ENCODE data around the gene ORC3. TPM values are rescaled to one million over a fixed set of nuclear protein-coding genes. Genes with fewer than 3 reads are reported as not detected.

Gene ORC3
- total and polyA plus RNA-seq, 2 donors (not counting 1 experiment from before 2014, with no cell fraction given) = 16.1 to 31.2 TPM

DNA sequence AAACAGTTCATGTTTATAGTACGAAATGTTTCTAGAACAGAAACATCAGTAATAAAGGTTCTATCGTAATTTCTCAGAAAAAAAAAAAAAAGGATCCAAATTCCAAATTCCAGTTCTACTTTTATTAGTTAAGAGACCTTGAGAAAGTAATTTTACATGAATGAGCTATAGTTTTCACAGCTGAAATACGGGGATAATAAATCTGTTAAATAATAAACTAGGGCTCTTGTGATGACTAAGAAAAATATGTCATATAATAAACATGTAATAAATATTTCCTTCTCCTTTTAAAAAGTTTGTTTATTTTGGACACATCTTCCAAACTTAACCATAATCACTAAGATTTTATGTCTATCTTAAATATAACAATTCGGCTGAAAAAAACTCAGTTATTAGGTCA lies 17.9 kb upstream of the ORC3 start:
- H3K79me2 ChIP-seq (ENCODE audit: control insufficient read depth, insufficient read depth, low read length) = peaks cover 53% of the 10 kb centered on the region
- CTCF ChIA-PET = interaction anchor here (0.7 to 1.3 kb wide), 2 partner anchors 180 to 433 kb away, joined by 3 to 5 read pairs; no protein-coding TSS in a partner anchor
- Mint-ChIP-seq H3K9me3 (ENCODE audit: insufficient read depth) (peaks cover 3% of the 10 kb centered on the region), H3K4me3 (no peak overlapping the region), H3K27me3 (no peaks in the 10 kb centered on the region), H3K4me1 (peaks cover 36% of the 10 kb centered on the region), H3K27ac (no peak overlapping the region)
- H3K9ac ChIP-seq (ENCODE audit: low read length) = no peak overlapping the region
- peaks cover 0 to 5% of the 10 kb centered on the region in 2 experiments for H3K36me3 ChIP-seq (replicated peaks in 1 of 2; ENCODE audit: control extremely low read depth in 1 of 2, control insufficient read depth in 1 of 2, extremely low read depth in 1 of 2, insufficient read depth in 2 of 2, low read length in 1 of 2)
- no peak overlapping the region for H3K4me2 ChIP-seq (replicated peaks; ENCODE audit: low read depth, low read length, poor library complexity, severe bottlenecking)
- POLR2A ChIA-PET = no interaction called here
- no peak overlapping the region for H2AFZ ChIP-seq (ENCODE audit: insufficient read depth, low read depth, low read length, poor library complexity, severe bottlenecking)
- H4K20me1 ChIP-seq (ENCODE audit: control insufficient read depth, insufficient read depth, low read length, poor library complexity, severe bottlenecking) = peaks cover 61% of the 10 kb centered on the region
- ATAC-seq (ENCODE audit: low read depth) = no peak
- H3K9me3 ChIP-seq (ENCODE audit: control extremely low read depth in 1 of 3, control insufficient read depth in 2 of 3, insufficient read depth in 1 of 3, low read length in 2 of 3) = no peaks in the 10 kb centered on the region
- WGBS (ENCODE audit: insufficient coverage) = no CpG with 5 or more reads among the region's 4 CpGs
- TF ChIP-seq EZH2 (IDR thresholded peaks at IDR 0.05; ENCODE audit: borderline replicate concordance, insufficient read depth, low read depth, low read length, poor library complexity, severe bottlenecking) = no peak
- TF ChIP-seq, protein P1, sequence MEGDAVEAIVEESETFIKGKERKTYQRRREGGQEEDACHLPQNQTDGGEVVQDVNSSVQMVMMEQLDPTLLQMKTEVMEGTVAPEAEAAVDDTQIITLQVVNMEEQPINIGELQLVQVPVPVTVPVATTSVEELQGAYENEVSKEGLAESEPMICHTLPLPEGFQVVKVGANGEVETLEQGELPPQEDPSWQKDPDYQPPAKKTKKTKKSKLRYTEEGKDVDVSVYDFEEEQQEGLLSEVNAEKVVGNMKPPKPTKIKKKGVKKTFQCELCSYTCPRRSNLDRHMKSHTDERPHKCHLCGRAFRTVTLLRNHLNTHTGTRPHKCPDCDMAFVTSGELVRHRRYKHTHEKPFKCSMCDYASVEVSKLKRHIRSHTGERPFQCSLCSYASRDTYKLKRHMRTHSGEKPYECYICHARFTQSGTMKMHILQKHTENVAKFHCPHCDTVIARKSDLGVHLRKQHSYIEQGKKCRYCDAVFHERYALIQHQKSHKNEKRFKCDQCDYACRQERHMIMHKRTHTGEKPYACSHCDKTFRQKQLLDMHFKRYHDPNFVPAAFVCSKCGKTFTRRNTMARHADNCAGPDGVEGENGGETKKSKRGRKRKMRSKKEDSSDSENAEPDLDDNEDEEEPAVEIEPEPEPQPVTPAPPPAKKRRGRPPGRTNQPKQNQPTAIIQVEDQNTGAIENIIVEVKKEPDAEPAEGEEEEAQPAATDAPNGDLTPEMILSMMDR (IDR thresholded peaks at IDR 0.05) = no peak
- no peak overlapping the region for H3K4me3 ChIP-seq (ENCODE audit: control extremely low read depth in 1 of 5, extremely low read depth in 1 of 5, insufficient read depth in 1 of 5, low read depth in 2 of 5, low read length in 4 of 5)
- intact Hi-C loops (cut with micrococcal nuclease) = no loop called here
- DNase-seq = no peak
- no peak overlapping the region for H3K27ac ChIP-seq (ENCODE audit: low read length in 2 of 2)
- H3K27me3 ChIP-seq (replicated peaks in 1 of 4; ENCODE audit: control extremely low read depth in 1 of 4, control insufficient read depth in 3 of 4, insufficient read depth in 4 of 4, low read length in 3 of 4) = no peaks in the 10 kb centered on the region
- H3K4me1 ChIP-seq (ENCODE audit: control insufficient read depth in 2 of 2, insufficient read depth in 2 of 2, low read length in 2 of 2) = peaks cover 8 to 9% of the 10 kb centered on the region in 2 donors

DNA sequence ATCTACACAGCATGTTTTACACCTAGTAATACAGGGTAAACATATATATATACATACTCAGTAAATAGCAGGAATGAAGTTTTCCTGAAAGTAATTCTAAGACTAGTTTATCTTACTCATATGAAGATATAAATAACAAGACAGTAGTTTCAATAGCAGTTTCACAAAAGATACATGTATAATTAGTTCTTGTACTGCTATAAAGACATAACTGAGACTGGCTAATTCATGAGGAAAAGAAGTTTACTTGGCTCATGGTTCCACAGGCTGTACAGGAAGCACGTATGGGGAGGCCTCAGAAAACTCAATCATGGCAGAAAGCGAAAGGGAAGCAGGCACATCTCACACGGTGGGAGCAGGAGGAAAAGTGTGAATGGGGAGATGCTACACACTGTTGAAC lies 17.1 kb upstream of the ORC3 start:
- no peak overlapping the region for H3K4me3 ChIP-seq (ENCODE audit: control extremely low read depth in 1 of 5, extremely low read depth in 1 of 5, insufficient read depth in 1 of 5, low read depth in 2 of 5, low read length in 4 of 5)
- H3K9me3 ChIP-seq (ENCODE audit: control extremely low read depth in 1 of 3, control insufficient read depth in 2 of 3, insufficient read depth in 1 of 3, low read length in 2 of 3) = no peaks in the 10 kb centered on the region
- DNase-seq (no peak), ATAC-seq (ENCODE audit: low read depth) (no peak)
- no peak overlapping the region for H3K4me2 ChIP-seq (replicated peaks; ENCODE audit: low read depth, low read length, poor library complexity, severe bottlenecking)
- Mint-ChIP-seq H3K9me3 (ENCODE audit: insufficient read depth) (peaks cover 3% of the 10 kb centered on the region), H3K27me3 (no peaks in the 10 kb centered on the region), H3K4me3 (no peak overlapping the region), H3K4me1 (peaks cover 36% of the 10 kb centered on the region), H3K27ac (no peak overlapping the region)
- WGBS (ENCODE audit: insufficient coverage) = 90% methylated on average over 2 of the region's 3 CpGs
- H2AFZ ChIP-seq (ENCODE audit: insufficient read depth, low read depth, low read length, poor library complexity, severe bottlenecking) = no peak overlapping the region
- CTCF ChIA-PET = interaction anchor here (1.3 kb wide), 1 partner anchor 434 kb away, joined by 3 read pairs; no protein-coding TSS in a partner anchor
- H3K79me2 ChIP-seq (ENCODE audit: control insufficient read depth, insufficient read depth, low read length) = peaks cover 59% of the 10 kb centered on the region
- peaks cover 8 to 9% of the 10 kb centered on the region in 2 donors for H3K4me1 ChIP-seq (ENCODE audit: control insufficient read depth in 2 of 2, insufficient read depth in 2 of 2, low read length in 2 of 2)
- intact Hi-C loops (cut with micrococcal nuclease) = no loop called here
- H3K9ac ChIP-seq (ENCODE audit: low read length) = no peak overlapping the region
- peaks cover 67% of the 10 kb centered on the region for H4K20me1 ChIP-seq (ENCODE audit: control insufficient read depth, insufficient read depth, low read length, poor library complexity, severe bottlenecking)
- POLR2A ChIA-PET = no interaction called here
- peaks cover 0 to 8% of the 10 kb centered on the region in 2 experiments for H3K36me3 ChIP-seq (replicated peaks in 1 of 2; ENCODE audit: control extremely low read depth in 1 of 2, control insufficient read depth in 1 of 2, extremely low read depth in 1 of 2, insufficient read depth in 2 of 2, low read length in 1 of 2)
- H3K27me3 ChIP-seq (replicated peaks in 1 of 4; ENCODE audit: control extremely low read depth in 1 of 4, control insufficient read depth in 3 of 4, insufficient read depth in 4 of 4, low read length in 3 of 4) = no peaks in the 10 kb centered on the region
- TF ChIP-seq, protein P1 (IDR thresholded peaks at IDR 0.05) = no peak
- no peak for TF ChIP-seq EZH2 (IDR thresholded peaks at IDR 0.05; ENCODE audit: borderline replicate concordance, insufficient read depth, low read depth, low read length, poor library complexity, severe bottlenecking)
- H3K27ac ChIP-seq (ENCODE audit: low read length in 2 of 2) = no peak overlapping the region
